GM10248 (cell line): ENCODE results near the gene EPDR1.
A peak's percentile ranks its signal among the peaks of the same experiment; 100 is the strongest.

Source experiments
- CTCF ChIA-PET: fragments of 300-600 bp; sonication (Branson Sonifier 250); formaldehyde crosslinking; extraction: SDS; loops from one replicate; lab custom pipeline; 2021; ENCODE audit warnings: antibody characterized with exemption; lab: Yijun Ruan, JAX
- POLR2A ChIA-PET: fragments of 350-650 bp; sonication (Branson Sonifier 250); formaldehyde crosslinking; extraction: SDS; loops from one replicate; lab custom pipeline; 2020; ENCODE audit warnings: antibody characterized with exemption; lab: Yijun Ruan, JAX
- DNase-seq: peaks from one replicate; pipeline ENCODE4 v3.0.0; 2012; ENCODE audit errors: extremely low spot score
- CTCF ChIP-seq: IDR thresholded peaks from 2 replicates; pipeline ENCODE4 v1.5.1; 2012; ENCODE audit warnings: mild to moderate bottlenecking, low read depth; ENCODE audit errors: extremely low read depth, missing control alignments, control extremely low read depth

EPDR1 gene

GRCh38 chr7:37942934-37943610 is 22.6 kb downstream of the EPDR1 start:
- ChIA-PET CTCF (interaction anchor here (1.6 kb wide), 1 partner anchor 29 kb away, joined by 3 read pairs; no protein-coding TSS in a partner anchor), POLR2A (no interaction called here)
- peak; percentile 26 for DNase-seq
- no peak for TF ChIP-seq CTCF

GRCh38 chr7:37943905-37944736 is 23.7 kb downstream of the EPDR1 start:
- TF ChIP-seq CTCF = no peak
- POLR2A ChIA-PET = no interaction called here

GRCh38 chr7:37944737-37945054 is 24.3 kb downstream of the EPDR1 start:
- no peak for DNase-seq
- POLR2A ChIA-PET = no interaction called here
- TF ChIP-seq CTCF = no peak
- CTCF ChIA-PET = interaction anchor here (1.1 to 3.3 kb wide), 6 partner anchors 15 to 391 kb away, joined by 3 to 11 read pairs (median 3); partner anchors contain the start of genes EPDR1 and SFRP4

More at GRCh38 chr7:37943905-37944736, 23.7 kb downstream of the EPDR1 start:
- CTCF ChIA-PET = interaction anchor here (0.6 to 3.3 kb wide), 7 partner anchors 15 to 391 kb away, joined by 3 to 11 read pairs (median 3); partner anchors contain the start of genes EPDR1 and SFRP4
- DNase-seq = peak; percentile 28

- no peak for TF ChIP-seq CTCF
- POLR2A ChIA-PET = no interaction called here
- DNase-seq = no peak
- CTCF ChIA-PET = interaction anchor here (3.3 kb wide), 1 partner anchor 29 kb away, joined by 11 read pairs; the partner anchor contains the start of gene SFRP4
Observed at GRCh38 chr7:37945336-37945735, 24.9 kb downstream of the EPDR1 start.

GRCh38 chr7:37947138-37947940 is 26.9 kb downstream of the EPDR1 start:
- DNase-seq = no peak
- TF ChIP-seq CTCF = no peak
- ChIA-PET CTCF (interaction anchor here (1.3 kb wide), 1 partner anchor 422 kb away, joined by 3 read pairs; no protein-coding TSS in a partner anchor), POLR2A (no interaction called here)

GRCh38 chr7:37947941-37948210 is 27.4 kb downstream of the EPDR1 start:
- ChIA-PET POLR2A (no interaction called here), CTCF (interaction anchor here (1.3 kb wide), 1 partner anchor 421 kb away, joined by 3 read pairs; no protein-coding TSS in a partner anchor)
- DNase-seq = no peak
- no peak for TF ChIP-seq CTCF
